ENCODE data around the gene ZFYVE21.
A peak's percentile ranks its signal among the peaks of the same experiment; 100 is the strongest.

The ZFYVE21 gene

GRCh38 chr14:103715052-103716000 is at the start of gene ZFYVE21, which contains the start of gene XRCC3:
Gene ZFYVE21 (plus strand): TSS chr14:103715810. CDS start chr14:103715842, 32 bp downstream.
Gene XRCC3 (minus strand): TSS chr14:103715451. CDS start chr14:103711087, 4,364 bp downstream.
- POLR2A ChIA-PET: interaction anchor here (0.6 to 1.4 kb wide), 6 partner anchors 9 to 370 kb away, joined by 3 to 5 read pairs (median 3); no protein-coding TSS in a partner anchor
- DNase-seq (ENCODE audit: low read depth, low spot score): peak; percentile 91
- TF ChIP-seq CTCF (IDR thresholded peaks at IDR 0.05; ENCODE audit: insufficient read depth, low read length, missing control alignments): no peak
- CTCF ChIA-PET: no interaction called here
- peak within 1 kb of the TSS; percentile 64 for H3K4me3 ChIP-seq (ENCODE audit: low read depth, low read length)

- DNase-seq (ENCODE audit: low read depth, low spot score): no peak
- no peak for TF ChIP-seq CTCF (IDR thresholded peaks at IDR 0.05; ENCODE audit: insufficient read depth, low read length, missing control alignments)
- POLR2A ChIA-PET: no interaction called here
- CTCF ChIA-PET: interaction anchor here (1.0 to 1.7 kb wide), 2 partner anchors 8 to 54 kb away, joined by 3 to 6 read pairs; no protein-coding TSS in a partner anchor
- no peak overlapping the region for H3K4me3 ChIP-seq (ENCODE audit: low read depth, low read length)
Measured at GRCh38 chr14:103667671-103668070, 47.9 kb upstream of the ZFYVE21 start.

- CTCF ChIA-PET: interaction anchor here (0.7 to 2.9 kb wide), 3 partner anchors 12 to 54 kb away, joined by 3 to 13 read pairs (median 3); no protein-coding TSS in a partner anchor
- no peak overlapping the region for H3K4me3 ChIP-seq (ENCODE audit: low read depth, low read length)
- no peak for DNase-seq (ENCODE audit: low read depth, low spot score)
- POLR2A ChIA-PET: no interaction called here
- no peak for TF ChIP-seq CTCF (IDR thresholded peaks at IDR 0.05; ENCODE audit: insufficient read depth, low read length, missing control alignments)
Measured at GRCh38 chr14:103668117-103668516, 47.5 kb upstream of the ZFYVE21 start.

- ChIA-PET CTCF (interaction anchor here (2.9 kb wide), 1 partner anchor 11 kb away, joined by 13 read pairs; no protein-coding TSS in a partner anchor), POLR2A (no interaction called here)
- H3K4me3 ChIP-seq (ENCODE audit: low read depth, low read length): no peak overlapping the region
- no peak for TF ChIP-seq CTCF (IDR thresholded peaks at IDR 0.05; ENCODE audit: insufficient read depth, low read length, missing control alignments)
- no peak for DNase-seq (ENCODE audit: low read depth, low spot score)
Measured at GRCh38 chr14:103669370-103669769, 46.2 kb upstream of the ZFYVE21 start.

- POLR2A ChIA-PET: no interaction called here
- DNase-seq (ENCODE audit: low read depth, low spot score): no peak
- CTCF ChIA-PET: no interaction called here
- no peak overlapping the region for H3K4me3 ChIP-seq (ENCODE audit: low read depth, low read length)
- no peak for TF ChIP-seq CTCF (IDR thresholded peaks at IDR 0.05; ENCODE audit: insufficient read depth, low read length, missing control alignments)
Measured at GRCh38 chr14:103671911-103672310, 43.7 kb upstream of the ZFYVE21 start.

- no peak for TF ChIP-seq CTCF (IDR thresholded peaks at IDR 0.05; ENCODE audit: insufficient read depth, low read length, missing control alignments)
- DNase-seq (ENCODE audit: low read depth, low spot score): no peak
- POLR2A ChIA-PET: no interaction called here
- H3K4me3 ChIP-seq (ENCODE audit: low read depth, low read length): no peak overlapping the region
- CTCF ChIA-PET: interaction anchor here (0.6 to 1.8 kb wide), 6 partner anchors 9 to 108 kb away, joined by 3 to 6 read pairs (median 4); no protein-coding TSS in a partner anchor
Measured at GRCh38 chr14:103675957-103676356, 39.7 kb upstream of the ZFYVE21 start.

Measured in AG04449 (cell line).